ENCODE results near the gene HECTD1. TPM values are rescaled to one million over a fixed set of nuclear protein-coding genes. Genes with fewer than 3 reads are reported as not detected.
A peak's percentile ranks its signal among the peaks of the same experiment; 100 is the strongest.
"Not testable (repeated sequence)": the region's sequence is repeated elsewhere in the genome, so short reads cannot be mapped to it uniquely, and the experiment has no call there.

The HECTD1 gene
- total RNA-seq, 1 donor from 2014 or later, result 325 TPM

GRCh38 chr14:31194661-31195060 lies 12.9 kb downstream of the HECTD1 start:
- Histone ChIP-seq H3K4me3 (no peak overlapping the region), H3K36me3 (peaks cover 0 to 11% of the 10 kb centered on the region in 2 donors), H3K27me3 (no peaks in the 10 kb centered on the region), H3K4me1 (peaks cover 45% of the 10 kb centered on the region), H3K27ac (no peak overlapping the region), H3K9me3 (no peaks in the 10 kb centered on the region)
- no peak for DNase-seq (ENCODE audit: extremely low spot score in 2 of 2)
- intact Hi-C loops (cut with DNase I), result no loop called here
- no peak for TF ChIP-seq POLR2AphosphoS5 (IDR thresholded peaks at IDR 0.05; ENCODE audit: insufficient read depth in 1 of 2, low read depth in 1 of 2)
- TF ChIP-seq POLR2A (IDR thresholded peaks at IDR 0.05), result no peak
- TF ChIP-seq CTCF (IDR thresholded peaks at IDR 0.05), result no peak

GRCh38 chr14:31194095-31194494 lies 13.5 kb downstream of the HECTD1 start:
- TF ChIP-seq CTCF (IDR thresholded peaks at IDR 0.05), result no peak
- no peak for DNase-seq (ENCODE audit: extremely low spot score in 2 of 2)
- H3K9me3 ChIP-seq, result no peaks in the 10 kb centered on the region
- peaks cover 48% of the 10 kb centered on the region for H3K4me1 ChIP-seq
- peaks cover 0 to 11% of the 10 kb centered on the region in 2 donors for H3K36me3 ChIP-seq
- intact Hi-C loops (cut with DNase I), result no loop called here
- no peak overlapping the region for H3K4me3 ChIP-seq
- no peak overlapping the region for H3K27ac ChIP-seq
- H3K27me3 ChIP-seq, result no peaks in the 10 kb centered on the region

GRCh38 chr14:31192544-31192943 lies 15.0 kb downstream of the HECTD1 start:
- DNase-seq (ENCODE audit: extremely low spot score in 2 of 2); H3K27me3 ChIP-seq; H3K9me3 ChIP-seq; intact Hi-C loops (cut with DNase I); H3K27ac ChIP-seq; H3K4me3 ChIP-seq: not testable (repeated sequence)
- H3K36me3 ChIP-seq, result peaks cover 0 to 11% of the 10 kb centered on the region in 2 donors
- H3K4me1 ChIP-seq, result peaks cover 42% of the 10 kb centered on the region

- Histone ChIP-seq H3K4me3 (no peak overlapping the region), H3K36me3 (peaks cover 0 to 8% of the 10 kb centered on the region in 2 donors), H3K27me3 (no peaks in the 10 kb centered on the region), H3K4me1 (peaks cover 26% of the 10 kb centered on the region), H3K9me3 (no peaks in the 10 kb centered on the region), H3K27ac (no peak overlapping the region)
- intact Hi-C loops (cut with DNase I), result no loop called here
- TF ChIP-seq POLR2A (IDR thresholded peaks at IDR 0.05) (no peak), POLR2AphosphoS5 (IDR thresholded peaks at IDR 0.05; ENCODE audit: insufficient read depth in 1 of 2, low read depth in 1 of 2) (no peak), CTCF (IDR thresholded peaks at IDR 0.05) (no peak)
- DNase-seq (ENCODE audit: extremely low spot score in 2 of 2), result peak in 1 of 2 donors; percentile 42
Observed at GRCh38 chr14:31190717-31191263, 16.8 kb downstream of the HECTD1 start.

- no peaks in the 10 kb centered on the region for H3K9me3 ChIP-seq
- H3K4me1 ChIP-seq, result peaks cover 20% of the 10 kb centered on the region
- intact Hi-C loops (cut with DNase I), result no loop called here
- peaks cover 0 to 8% of the 10 kb centered on the region in 2 donors for H3K36me3 ChIP-seq
- no peak overlapping the region for H3K27ac ChIP-seq
- DNase-seq (ENCODE audit: extremely low spot score in 2 of 2), result no peak
- H3K27me3 ChIP-seq, result no peaks in the 10 kb centered on the region
- TF ChIP-seq POLR2AphosphoS5 (IDR thresholded peaks at IDR 0.05; ENCODE audit: insufficient read depth in 1 of 2, low read depth in 1 of 2), result no peak
- no peak for TF ChIP-seq CTCF (IDR thresholded peaks at IDR 0.05)
- no peak for TF ChIP-seq POLR2A (IDR thresholded peaks at IDR 0.05)
- H3K4me3 ChIP-seq, result no peak overlapping the region
Observed at GRCh38 chr14:31190219-31190603, 17.4 kb downstream of the HECTD1 start.
